GM23338 (cell line): Measurements from ENCODE around the gene SNX4. TPM values are rescaled to one million over a fixed set of nuclear protein-coding genes. Genes with fewer than 3 reads are reported as not detected.

ENCODE experiments used
- ATAC-seq: fragments of 200-7000 bp; cut with Tn5 transposase; 3 replicates; pipeline ENCODE4 v1.9.1; 2020
- DNase-seq: peaks from one replicate; pipeline ENCODE4 v3.0.0-alpha.2; 2015; ENCODE audit warnings: low spot score
- H2AFZ ChIP-seq: fragments of 200-600 bp; sonication (generic); 2 replicates; pipeline ENCODE4 v1.8.0; 2016; ENCODE audit warnings: antibody characterized with exemption, mild to moderate bottlenecking, moderate library complexity
- H3F3A ChIP-seq: fragments of 200-600 bp; sonication (generic); replicated peaks from 2 replicates; pipeline ENCODE4 v1.8.0; 2017; ENCODE audit warnings: antibody characterized with exemption, mixed run types, low read depth
- H3K27ac ChIP-seq: fragments of 200-600 bp; sonication (generic); 2 replicates; pipeline ENCODE4 v1.6.1; 2016; ENCODE audit warnings: low read depth
- H3K27me3 ChIP-seq: fragments of 200-600 bp; sonication (generic); 2 replicates; pipeline ENCODE4 v1.8.0; 2016; ENCODE audit warnings: mild to moderate bottlenecking, mixed run types, moderate library complexity; ENCODE audit not compliant: insufficient read depth
- H3K36me3 ChIP-seq: fragments of 200-600 bp; sonication (generic); 2 replicates; pipeline ENCODE4 v1.8.0; 2016; ENCODE audit warnings: mild to moderate bottlenecking; ENCODE audit not compliant: insufficient read depth
- H3K4me1 ChIP-seq: fragments of 200-600 bp; sonication (generic); 2 replicates; pipeline ENCODE4 v1.8.0; 2016; ENCODE audit warnings: mild to moderate bottlenecking, moderate library complexity; ENCODE audit not compliant: insufficient read depth
- H3K4me2 ChIP-seq: fragments of 200-600 bp; sonication (generic); 2 replicates; pipeline ENCODE4 v1.7.1; 2017; ENCODE audit warnings: mixed run types
- H3K4me3 ChIP-seq: fragments of 200-600 bp; sonication (generic); 2 replicates; pipeline ENCODE4 v1.6.1; 2016; ENCODE audit warnings: mixed run types
- H3K79me2 ChIP-seq: fragments of 200-600 bp; sonication (generic); replicated peaks from 2 replicates; pipeline ENCODE4 v1.8.0; 2017; ENCODE audit warnings: mild to moderate bottlenecking; ENCODE audit not compliant: insufficient read depth
- H3K9me2 ChIP-seq: fragments of 200-600 bp; sonication (generic); 2 replicates; pipeline ENCODE4 v1.8.0; 2017; ENCODE audit not compliant: insufficient read depth
- H4K20me1 ChIP-seq: fragments of 200-600 bp; sonication (generic); replicated peaks from 2 replicates; pipeline ENCODE4 v1.8.0; 2017; ENCODE audit warnings: mild to moderate bottlenecking; ENCODE audit not compliant: insufficient read depth
- H3K27ac Mint-ChIP-seq: 2 replicates; pipeline ENCODE4 v1.8.0; 2020; ENCODE audit warnings: inconsistent platforms, mild to moderate bottlenecking, moderate library complexity, mixed read lengths
- H3K27me3 Mint-ChIP-seq: 3 replicates; pipeline ENCODE4 v1.8.0; 2022; ENCODE audit warnings: low read depth, mild to moderate bottlenecking, moderate library complexity, mixed read lengths, inconsistent platforms; ENCODE audit not compliant: insufficient read depth, poor library complexity
- H3K36me3 Mint-ChIP-seq: 3 replicates; pipeline ENCODE4 v1.8.0; 2021; ENCODE audit warnings: low read depth, mild to moderate bottlenecking, inconsistent platforms, moderate library complexity, mixed read lengths
- H3K4me1 Mint-ChIP-seq: 3 replicates; pipeline ENCODE4 v1.8.0; 2020; ENCODE audit warnings: mild to moderate bottlenecking, inconsistent platforms, mixed read lengths
- H3K4me3 Mint-ChIP-seq: 3 replicates; pipeline ENCODE4 v1.8.0; 2021; ENCODE audit warnings: moderate library complexity, mild to moderate bottlenecking, inconsistent platforms, mixed read lengths
- H3K9me3 Mint-ChIP-seq: 3 replicates; pipeline ENCODE4 v1.8.0; 2020; ENCODE audit warnings: moderate library complexity, mild to moderate bottlenecking, inconsistent platforms, mixed read lengths
- CREB1 ChIP-seq: fragments of 250-450 bp; sonication (Bioruptor Pico); IDR thresholded peaks from 2 replicates; pipeline ENCODE4 v1.5.0; 2020; ENCODE audit warnings: low read depth, mild to moderate bottlenecking, moderate library complexity
- EZH2 ChIP-seq: fragments of 200-600 bp; sonication (generic); IDR thresholded peaks from one replicate; pipeline ENCODE4 v1.8.0; 2017; ENCODE audit warnings: antibody characterized with exemption, mild to moderate bottlenecking, low read depth; ENCODE audit not compliant: unreplicated experiment
- EZH2phosphoT487 ChIP-seq: fragments of 200-600 bp; sonication (generic); IDR thresholded peaks from one replicate; pipeline ENCODE4 v1.8.1; 2018; ENCODE audit warnings: antibody characterized with exemption; ENCODE audit not compliant: unreplicated experiment
- NANOG ChIP-seq: IDR thresholded peaks from 2 replicates; pipeline ENCODE4 v1.6.1; 2016; ENCODE audit warnings: antibody characterized with exemption, borderline replicate concordance
- POLR2AphosphoS5 ChIP-seq: IDR thresholded peaks from 2 replicates; pipeline ENCODE4 v1.6.1; 2016; ENCODE audit warnings: antibody characterized with exemption, low read depth
- REST ChIP-seq: IDR thresholded peaks from one replicate; pipeline ENCODE4 v1.6.1; 2018; ENCODE audit warnings: antibody characterized with exemption; ENCODE audit not compliant: unreplicated experiment
- STAT1 ChIP-seq: IDR thresholded peaks from one replicate; pipeline ENCODE4 v1.6.1; 2016; ENCODE audit warnings: antibody characterized with exemption; ENCODE audit not compliant: unreplicated experiment
- ZNF331 ChIP-seq: fragments of 250-450 bp; sonication (Bioruptor Pico); IDR thresholded peaks from 2 replicates; pipeline ENCODE4 v1.5.0; 2020; ENCODE audit warnings: low read depth, mild to moderate bottlenecking, moderate library complexity
- ZNF462 ChIP-seq: fragments of 250-450 bp; sonication (Bioruptor Pico); IDR thresholded peaks from 2 replicates; pipeline ENCODE4 v1.5.0; 2020; ENCODE audit warnings: mild to moderate bottlenecking, moderate library complexity
- polyA plus RNA-seq: library from polyadenylated mRNA; unstranded; fragments of >200 nt; fragmentation: Nextera tagmentation; extraction: Ambion mirVana; gene quantifications from 2 replicates; pipeline ENCODE4 v1.2.1, GENCODE V29; 2016
- total RNA-seq: library from RNA; depleted of rRNA; stranded (reverse); fragments of >200 nt; shearing (Covaris generic); gene quantifications from 2 replicates; pipeline ENCODE4 v1.2.3, GENCODE V29; 2014

SNX4 gene
- total and polyA plus RNA-seq, 2 experiments from 2014 or later = 13.0 to 27.8 TPM

GRCh38 chr3:125418306-125418705 lies 101.7 kb downstream of the SNX4 start:
- Histone ChIP-seq H3K36me3 (no peaks in the 10 kb centered on the region), H3K4me2 (no peak overlapping the region), H3K4me1 (no peaks in the 10 kb centered on the region), H2AFZ (no peak overlapping the region), H3K79me2 (no peaks in the 10 kb centered on the region), H3K27me3 (no peaks in the 10 kb centered on the region), H4K20me1 (no peaks in the 10 kb centered on the region), H3K9me2 (no peaks in the 10 kb centered on the region), H3K27ac (no peak overlapping the region), H3K4me3 (no peak overlapping the region), H3F3A (no peaks in the 10 kb centered on the region)
- no peak overlapping the region for H3K27ac Mint-ChIP-seq
- no peak overlapping the region for H3K4me3 Mint-ChIP-seq
- H3K9me3 Mint-ChIP-seq = no peaks in the 10 kb centered on the region
- ATAC-seq (no peak), DNase-seq (no peak)
- H3K36me3 Mint-ChIP-seq = no peaks in the 10 kb centered on the region
- TF ChIP-seq NANOG = no peak
- TF ChIP-seq POLR2AphosphoS5 = no peak
- H3K27me3 Mint-ChIP-seq = no peaks in the 10 kb centered on the region
- H3K4me1 Mint-ChIP-seq = no peaks in the 10 kb centered on the region; the same call in 2 of the 3 replicates

- H3K79me2 ChIP-seq = no peaks in the 10 kb centered on the region
- no peaks in the 10 kb centered on the region for H3F3A ChIP-seq
- H3K36me3 Mint-ChIP-seq = no peaks in the 10 kb centered on the region
- no peak overlapping the region for H3K4me3 Mint-ChIP-seq
- H4K20me1 ChIP-seq = no peaks in the 10 kb centered on the region
- H3K27me3 ChIP-seq = no peaks in the 10 kb centered on the region
- no peak for DNase-seq
- peaks cover 6% of the 10 kb centered on the region for H3K27me3 Mint-ChIP-seq
- H3K4me3 ChIP-seq = no peak overlapping the region
- no peaks in the 10 kb centered on the region for H3K9me3 Mint-ChIP-seq
- no peak overlapping the region for H3K27ac ChIP-seq
- H3K4me1 Mint-ChIP-seq = no peaks in the 10 kb centered on the region; the same call in 2 of the 3 replicates
- no peak for ATAC-seq
- no peaks in the 10 kb centered on the region for H3K4me1 ChIP-seq
- TF ChIP-seq EZH2 (no peak), CREB1 (no peak), EZH2phosphoT487 (no peak), STAT1 (no peak), ZNF462 (no peak), ZNF331 (CRISPR knock-in tag) (no peak), REST (no peak)
- H2AFZ ChIP-seq = no peak overlapping the region
- H3K4me2 ChIP-seq = no peak overlapping the region
- no peak overlapping the region for H3K27ac Mint-ChIP-seq
- H3K36me3 ChIP-seq = no peaks in the 10 kb centered on the region
- H3K9me2 ChIP-seq = no peaks in the 10 kb centered on the region
Observed at GRCh38 chr3:125416235-125416634, 103.8 kb downstream of the SNX4 start.
